Mucosa of rectum (tissue), 2 donors: ENCODE measurements around the gene S100A6.

Source experiments
- H3K27ac ChIP-seq, 2 donors: one replicate each; pipeline ENCODE4 v1.7.0; 2013; ENCODE audit warnings: inconsistent platforms in 2 of 2, low read depth in 2 of 2, low read length in 2 of 2
- H3K27me3 ChIP-seq, 2 donors: one replicate each; pipeline ENCODE4 v1.7.0; 2013; ENCODE audit warnings: low read length in 2 of 2; ENCODE audit not compliant: control insufficient read depth in 2 of 2, insufficient read depth in 2 of 2
- H3K36me3 ChIP-seq, 2 donors: one replicate each; pipeline ENCODE4 v1.7.0; 2013; ENCODE audit warnings: low read length in 2 of 2; ENCODE audit not compliant: control insufficient read depth in 2 of 2, insufficient read depth in 2 of 2
- H3K4me1 ChIP-seq, 2 donors: one replicate each; pipeline ENCODE4 v1.7.0; 2013; ENCODE audit warnings: low read length in 2 of 2, mild to moderate bottlenecking in 1 of 2; ENCODE audit not compliant: control insufficient read depth in 2 of 2, insufficient read depth in 2 of 2
- H3K4me3 ChIP-seq, 2 donors: one replicate each; pipeline ENCODE4 v1.7.0; 2013; ENCODE audit warnings: low read length in 2 of 2
- H3K9ac ChIP-seq, 2 donors: one replicate each; pipeline ENCODE4 v1.7.0; 2013; ENCODE audit warnings: low read length in 2 of 2, low read depth in 1 of 2, mild to moderate bottlenecking in 1 of 2
- H3K9me3 ChIP-seq, 2 donors: one replicate each; pipeline ENCODE4 v1.7.0; 2013; ENCODE audit warnings: low read length in 2 of 2; ENCODE audit not compliant: control insufficient read depth in 2 of 2
- donor health status: healthy.
- donor health status: Normal muscosa, but diverticular disease.

S100A6 gene

DNA sequence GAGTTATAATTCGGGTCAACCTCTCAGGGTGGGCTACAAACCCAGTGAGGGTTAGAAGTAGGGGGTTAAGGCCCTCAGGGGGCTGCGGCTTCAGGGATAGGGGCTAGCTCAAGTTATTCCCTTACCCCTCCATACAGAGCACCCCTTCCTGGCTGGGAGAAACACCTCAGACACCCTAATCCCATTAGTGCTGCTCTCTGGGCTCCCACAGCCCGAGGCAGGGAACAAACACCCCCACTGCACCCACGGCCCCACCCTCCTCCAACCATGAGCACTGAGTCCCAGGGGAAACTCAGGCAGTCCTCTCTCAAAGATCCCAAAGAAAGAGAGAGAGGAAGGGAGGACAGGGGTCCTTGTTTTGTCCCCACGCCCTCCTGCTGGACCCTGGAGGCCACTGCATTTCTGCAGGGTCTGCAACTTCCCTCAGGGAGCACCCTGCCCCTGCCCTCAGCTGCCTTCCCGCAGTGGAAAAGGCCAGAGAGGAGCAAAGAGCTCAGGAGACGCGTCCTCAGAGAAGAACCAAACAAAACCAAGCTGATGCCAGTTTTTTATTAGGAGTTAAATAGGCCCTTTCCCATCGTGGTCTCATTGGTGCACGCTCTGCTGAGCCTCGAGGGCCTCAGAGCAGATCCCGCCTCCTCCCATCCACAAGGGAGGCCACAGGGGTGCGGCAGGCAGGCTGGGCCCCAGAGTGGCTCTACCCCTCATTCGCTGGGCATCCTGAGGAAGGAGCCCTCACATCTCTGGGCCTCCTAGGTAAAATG, 11.2 kb upstream of the S100A6 start:
- Histone ChIP-seq H3K27ac (no peak overlapping the region), H3K4me1 (peaks cover 35 to 36% of the 10 kb centered on the region in 2 donors), H3K9ac (peak overlapping the region; percentile 24 to 68), H3K27me3 (no peaks in the 10 kb centered on the region), H3K36me3 (peaks cover 0 to 4% of the 10 kb centered on the region in 2 donors), H3K4me3 (no peak overlapping the region), H3K9me3 (no peaks in the 10 kb centered on the region)

DNA sequence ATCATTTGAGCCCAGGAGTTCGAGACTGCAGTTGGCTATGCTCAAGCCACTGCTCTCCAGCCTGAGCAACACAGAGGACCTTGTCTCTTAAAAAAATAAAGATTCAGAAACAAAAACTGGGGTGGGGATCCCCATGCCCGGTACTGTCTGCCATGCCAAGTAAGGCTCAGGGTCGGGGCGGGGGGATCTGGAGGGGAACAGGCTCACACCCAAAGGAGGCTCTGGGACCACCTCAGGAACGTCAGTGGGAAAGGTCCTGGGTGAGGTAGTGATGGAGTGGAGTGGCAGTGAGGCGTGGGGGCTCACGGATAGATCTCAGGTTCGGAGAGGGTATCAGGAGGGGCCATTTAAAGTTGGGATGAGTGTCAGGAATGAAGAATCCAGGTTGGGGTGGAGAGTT, 10.6 kb upstream of the S100A6 start:
- Histone ChIP-seq H3K27ac (peak overlapping the region in 1 of 2 donors; percentile 90), H3K9ac (peak overlapping the region; percentile 3 to 68), H3K27me3 (no peaks in the 10 kb centered on the region), H3K4me3 (no peak overlapping the region), H3K9me3 (no peaks in the 10 kb centered on the region), H3K4me1 (peaks cover 35 to 39% of the 10 kb centered on the region in 2 donors), H3K36me3 (peaks cover 0 to 4% of the 10 kb centered on the region in 2 donors)

DNA sequence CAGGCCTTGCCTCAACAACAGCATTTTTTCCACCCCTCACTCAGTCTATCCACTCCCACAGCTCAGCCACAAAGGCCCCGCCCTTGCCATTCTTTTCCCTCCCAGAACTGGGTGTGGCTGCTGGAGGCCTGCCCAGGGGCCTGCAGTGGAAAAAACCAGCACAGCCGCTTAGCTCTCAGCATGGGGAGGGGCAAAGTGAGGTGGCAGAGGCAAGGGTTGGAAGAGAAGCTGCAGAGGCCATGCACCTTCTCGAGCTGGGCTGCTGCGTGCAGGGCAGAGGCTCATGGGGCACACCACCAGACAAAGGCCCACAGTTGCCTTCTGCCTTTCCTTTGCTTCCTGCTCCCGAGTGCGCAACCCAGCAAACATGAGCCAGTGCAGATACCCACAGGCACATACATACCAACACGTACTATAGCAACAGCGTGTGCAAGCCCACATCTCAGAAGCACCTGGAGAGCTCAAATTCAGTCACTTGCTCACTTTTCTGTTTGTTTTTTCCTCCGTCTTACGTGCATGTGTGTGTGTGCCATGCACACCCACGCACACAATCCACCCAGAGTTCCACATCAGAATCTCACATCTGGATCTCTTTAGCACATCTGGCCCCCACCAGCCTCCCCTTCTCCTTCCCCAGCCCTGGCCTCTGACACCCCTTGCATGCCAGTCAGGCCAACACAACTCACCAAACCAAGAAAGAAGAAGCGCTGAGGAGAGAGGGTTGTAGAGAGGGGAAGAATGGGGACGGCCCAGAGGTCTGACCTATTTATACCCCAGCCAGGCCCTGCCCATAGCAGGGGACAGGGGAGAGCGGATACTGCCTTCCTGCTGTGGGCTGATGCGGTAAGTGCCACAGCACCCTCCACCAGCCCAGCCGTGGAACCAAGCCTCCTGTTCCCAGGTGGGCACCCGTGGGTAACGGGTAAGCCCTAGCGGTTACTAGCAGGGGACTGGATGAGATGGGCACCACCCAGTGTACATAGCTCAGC, 9.6 kb upstream of the S100A6 start, which contains the start of gene S100A4:
S100A4 (minus strand) TSS at position 740 of the 989 bp plus-strand sequence. CDS start 1,012 bp downstream, outside the sequence.
- H3K36me3 ChIP-seq = peaks cover 0 to 4% of the 10 kb centered on the region in 2 donors
- peaks cover 37 to 46% of the 10 kb centered on the region in 2 donors for H3K4me1 ChIP-seq
- peak within 1 kb of the TSS; percentile 76 to 86 for H3K9ac ChIP-seq
- H3K27ac ChIP-seq = peak within 1 kb of the TSS; percentile 90 to 95
- H3K9me3 ChIP-seq = no peaks in the 10 kb centered on the region
- H3K27me3 ChIP-seq = no peaks in the 10 kb centered on the region
- peak within 1 kb of the TSS; percentile 75 to 81 for H3K4me3 ChIP-seq

DNA sequence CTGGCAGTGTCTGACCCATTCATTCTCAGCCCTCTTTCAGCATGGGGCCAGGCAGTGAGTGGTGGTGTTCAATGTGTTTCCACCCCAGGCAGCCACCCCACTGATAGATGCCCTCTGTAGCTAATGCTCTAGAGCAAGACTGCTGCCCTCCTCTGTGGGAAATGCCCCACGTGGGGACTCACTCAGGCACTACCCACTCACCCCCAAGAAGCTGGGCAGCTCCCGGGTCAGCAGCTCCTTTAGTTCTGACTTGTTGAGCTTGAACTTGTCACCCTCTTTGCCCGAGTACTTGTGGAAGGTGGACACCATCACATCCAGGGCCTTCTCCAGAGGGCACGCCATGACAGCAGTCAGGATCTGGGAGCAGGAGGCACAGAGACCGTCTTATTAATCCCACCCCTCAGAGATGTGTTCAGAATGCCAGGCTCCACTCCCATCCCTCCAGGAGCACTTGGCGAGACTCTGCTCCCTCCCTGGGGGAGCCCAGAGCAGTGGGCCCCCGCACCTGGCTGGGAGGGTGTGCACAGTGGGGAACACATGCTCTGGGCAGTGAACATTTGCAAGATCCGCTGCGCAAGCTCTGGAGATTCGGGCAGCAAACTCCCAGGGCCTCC, 8.8 kb upstream of the S100A6 start:
- H3K27ac ChIP-seq = peak overlapping the region; percentile 90 to 95
- H3K9ac ChIP-seq = peak overlapping the region; percentile 76 to 85
- peaks cover 40 to 46% of the 10 kb centered on the region in 2 donors for H3K4me1 ChIP-seq
- no peaks in the 10 kb centered on the region for H3K27me3 ChIP-seq
- peaks cover 0 to 4% of the 10 kb centered on the region in 2 donors for H3K36me3 ChIP-seq
- H3K4me3 ChIP-seq = peak overlapping the region; percentile 75 to 81
- H3K9me3 ChIP-seq = no peaks in the 10 kb centered on the region

DNA sequence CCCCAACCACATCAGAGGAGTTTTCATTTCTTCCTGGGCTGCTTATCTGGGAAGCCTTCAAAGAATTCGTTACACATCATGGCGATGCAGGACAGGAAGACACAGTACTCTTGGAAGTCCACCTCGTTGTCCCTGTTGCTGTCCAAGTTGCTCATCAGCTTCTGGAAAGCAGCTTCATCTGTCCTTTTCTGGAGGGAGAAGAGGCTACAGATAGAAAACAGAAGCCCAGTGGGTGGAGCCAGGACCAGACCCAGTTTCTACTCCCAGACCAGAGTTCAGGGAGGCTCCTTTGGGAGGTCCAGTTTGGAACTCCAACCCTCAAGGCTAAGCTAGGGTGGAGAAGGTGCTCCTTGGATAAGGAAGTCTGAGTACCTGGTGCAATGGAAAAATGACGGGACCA, 7.9 kb upstream of the S100A6 start:
- Histone ChIP-seq H3K27ac (no peak overlapping the region), H3K36me3 (peaks cover 0 to 4% of the 10 kb centered on the region in 2 donors), H3K27me3 (no peaks in the 10 kb centered on the region), H3K4me3 (peak overlapping the region in 1 of 2 donors; percentile 81), H3K9ac (no peak overlapping the region), H3K4me1 (peaks cover 37 to 44% of the 10 kb centered on the region in 2 donors), H3K9me3 (no peaks in the 10 kb centered on the region)

DNA sequence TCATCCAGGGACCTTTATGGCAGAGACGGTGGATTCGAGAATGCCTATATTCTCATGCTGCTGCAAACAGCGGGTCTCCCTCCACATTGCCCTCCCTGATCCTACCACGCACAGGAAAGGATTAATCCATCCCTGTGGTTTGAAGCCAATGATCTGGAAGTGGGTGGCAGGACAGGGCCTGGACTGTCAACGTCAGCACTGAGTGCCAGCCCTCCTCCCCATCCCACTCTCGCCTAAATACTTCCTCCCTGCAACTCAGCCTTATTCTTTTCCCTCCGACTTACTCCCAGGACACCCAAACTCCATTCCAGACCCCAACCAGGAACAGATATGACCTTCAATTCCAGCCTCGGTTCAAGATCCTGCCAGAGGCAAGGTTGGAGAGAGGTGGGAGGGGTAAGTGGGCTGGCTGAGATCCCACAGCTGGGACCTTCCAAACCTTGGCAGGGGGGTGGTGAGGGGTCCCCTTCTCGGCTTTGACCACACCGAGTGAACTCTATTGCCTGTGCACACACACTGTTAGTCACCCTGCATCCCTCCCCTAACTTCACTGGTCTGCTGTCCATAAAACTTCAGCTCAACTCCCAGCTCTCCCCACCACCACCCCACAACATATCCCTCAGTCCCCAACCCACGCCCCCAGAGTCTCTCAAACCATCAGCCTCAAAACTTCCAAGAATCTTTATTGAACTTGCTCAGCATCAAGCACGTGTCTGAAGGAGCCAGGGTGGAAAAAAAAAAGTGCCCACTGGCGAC, 7.3 kb upstream of the S100A6 start:
- Histone ChIP-seq H3K36me3 (peaks cover 0 to 4% of the 10 kb centered on the region in 2 donors), H3K9ac (no peak overlapping the region), H3K4me3 (no peak overlapping the region), H3K4me1 (peaks cover 41 to 43% of the 10 kb centered on the region in 2 donors), H3K27ac (no peak overlapping the region), H3K9me3 (no peaks in the 10 kb centered on the region), H3K27me3 (no peaks in the 10 kb centered on the region)

DNA sequence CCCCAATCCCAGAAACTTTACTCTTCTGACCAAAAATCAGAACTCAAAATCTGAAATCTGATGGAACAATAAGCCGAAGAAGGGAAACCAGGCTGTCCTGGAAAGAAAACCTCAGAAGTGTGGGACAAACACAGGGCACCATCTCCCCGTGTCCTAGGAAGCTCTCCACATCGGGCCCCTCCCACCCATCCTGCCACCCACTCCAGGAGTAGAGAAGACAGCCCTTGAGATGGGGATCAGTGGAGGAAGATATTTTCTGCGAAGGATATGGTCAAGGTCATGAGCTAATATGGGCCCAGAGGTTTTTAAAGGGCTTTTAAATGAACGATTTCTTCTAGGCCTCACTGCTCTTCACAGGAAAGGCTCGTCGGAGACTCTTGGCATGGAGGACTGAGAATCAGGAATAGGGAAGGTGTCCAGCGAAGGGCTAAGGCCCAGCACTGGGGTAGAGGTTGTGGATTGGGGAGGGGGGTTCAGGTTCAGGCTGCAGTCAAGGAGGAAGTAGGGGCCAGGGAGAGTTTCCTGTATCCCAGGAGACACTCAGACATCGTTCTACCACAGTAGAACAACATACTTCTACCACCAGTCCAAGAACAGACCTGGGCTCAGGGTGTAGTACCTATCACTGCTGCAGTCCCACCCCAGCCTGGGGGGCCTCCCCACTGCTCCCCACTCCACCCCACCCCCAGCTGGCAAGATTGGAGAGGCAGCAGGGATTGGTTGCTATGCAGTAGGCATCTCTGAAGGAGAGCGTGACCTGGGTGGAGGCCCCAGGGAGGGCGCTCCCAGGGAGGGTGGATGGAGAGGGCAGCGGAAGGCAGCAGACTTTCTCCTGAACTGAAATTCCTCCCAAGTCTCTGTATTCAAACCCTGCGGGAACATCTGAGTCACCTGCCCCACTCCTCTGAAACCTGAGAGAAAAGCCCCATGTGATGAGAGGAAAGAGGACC, 6.1 kb upstream of the S100A6 start:
- Histone ChIP-seq H3K4me1 (peaks cover 50 to 55% of the 10 kb centered on the region in 2 donors), H3K4me3 (no peak overlapping the region), H3K9ac (no peak overlapping the region), H3K27ac (peak overlapping the region in 1 of 2 donors; percentile 35), H3K9me3 (no peaks in the 10 kb centered on the region), H3K36me3 (peaks cover 0 to 4% of the 10 kb centered on the region in 2 donors), H3K27me3 (no peaks in the 10 kb centered on the region)

DNA sequence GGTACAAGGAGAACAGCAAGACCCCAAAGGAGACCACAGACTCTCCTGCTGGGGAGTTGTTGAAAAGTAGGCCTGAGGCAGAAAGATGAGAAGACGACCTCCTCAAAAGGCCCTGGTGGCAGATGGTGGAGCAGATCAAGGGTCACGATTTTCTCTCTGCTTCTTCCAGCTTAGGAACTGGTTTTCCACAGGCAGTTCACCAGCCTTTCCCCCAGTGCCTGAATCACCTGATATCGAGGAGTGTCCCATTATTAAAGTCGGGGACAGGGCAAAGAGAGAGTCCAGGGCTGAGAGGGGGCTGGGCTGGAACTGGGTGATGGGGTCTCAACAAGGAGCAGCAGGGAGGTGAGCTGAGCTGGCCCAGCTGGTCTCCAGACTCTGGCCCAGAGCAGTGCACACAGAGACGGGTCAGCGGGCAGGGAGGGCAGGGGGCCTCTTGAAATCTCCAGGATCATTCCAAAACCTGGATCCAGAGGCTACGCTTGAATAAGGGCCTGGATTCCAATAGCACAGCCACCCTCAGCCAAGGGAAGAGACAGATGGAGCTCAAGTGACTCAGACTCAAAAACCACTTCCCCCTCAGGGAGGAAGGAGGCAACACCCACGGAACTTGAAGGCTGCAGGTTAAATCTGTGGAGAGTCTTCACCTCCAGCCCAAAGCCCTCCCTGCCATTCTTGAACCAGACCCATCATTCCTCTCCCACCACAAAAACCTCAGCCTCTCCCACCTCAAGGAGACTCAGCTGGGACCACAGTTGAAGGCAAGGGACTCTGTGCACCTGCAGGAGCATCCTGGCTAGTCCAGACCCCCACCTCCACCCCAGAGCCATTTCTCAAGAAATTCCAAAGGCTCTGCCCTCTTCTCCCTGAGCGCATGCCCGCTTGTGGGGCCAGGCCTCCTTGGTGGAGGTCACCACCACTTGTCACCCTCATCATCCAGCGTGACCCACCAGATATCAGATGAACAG, 4.9 kb upstream of the S100A6 start, which contains the start of gene S100A5:
S100A5 (minus strand) TSS at position 541 of the 968 bp plus-strand sequence. CDS start 743 bp downstream, outside the sequence.
- H3K4me3 ChIP-seq = no peak within 1 kb of the TSS
- H3K9ac ChIP-seq = no peak within 1 kb of the TSS
- H3K9me3 ChIP-seq = no peaks in the 10 kb centered on the region
- H3K4me1 ChIP-seq = peaks cover 48 to 52% of the 10 kb centered on the region in 2 donors
- H3K36me3 ChIP-seq = peaks cover 0 to 4% of the 10 kb centered on the region in 2 donors
- no peaks in the 10 kb centered on the region for H3K27me3 ChIP-seq
- peak within 1 kb of the TSS in 1 of 2 donors; percentile 35 for H3K27ac ChIP-seq
